PC-9 (cell line): Measurements from ENCODE around the gene LRIG2.

Experiments
- EZH2 ChIP-seq: fragments of 200-600 bp; sonication (generic); IDR thresholded peaks from 2 replicates; pipeline ENCODE4 v1.8.0; 2017; ENCODE audit warnings: antibody characterized with exemption, low read depth
- TF ChIP-seq, protein P1 (sequence below): fragments of 200-600 bp; sonication (generic); conservative IDR thresholded peaks from 2 replicates; pipeline ENCODE4 v1.6.1; 2017; ENCODE audit warnings: mixed run types, antibody characterized with exemption, mild to moderate bottlenecking, moderate library complexity

DNA sequence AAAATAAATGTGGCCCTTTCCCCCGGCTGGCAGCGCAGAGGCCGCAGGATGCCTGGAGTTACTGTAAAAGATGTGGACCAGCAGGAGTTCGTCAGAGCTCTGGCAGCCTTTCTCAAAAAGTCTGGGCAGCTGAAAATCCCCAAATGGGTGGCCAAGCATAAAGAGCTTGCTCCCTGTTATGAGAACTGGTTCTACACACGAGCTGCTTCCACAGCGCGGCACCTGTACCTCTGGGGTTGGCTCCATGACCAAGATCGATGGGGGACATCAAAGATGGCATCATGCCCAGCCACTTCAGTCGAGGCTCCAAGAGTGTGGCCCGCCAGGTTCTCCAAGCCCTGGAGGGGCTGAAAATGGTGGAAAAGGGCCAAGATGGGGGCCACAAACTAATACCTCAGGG is 95.9 kb downstream of the LRIG2 start:
- TF ChIP-seq EZH2 = no peak
- TF ChIP-seq, protein P1, sequence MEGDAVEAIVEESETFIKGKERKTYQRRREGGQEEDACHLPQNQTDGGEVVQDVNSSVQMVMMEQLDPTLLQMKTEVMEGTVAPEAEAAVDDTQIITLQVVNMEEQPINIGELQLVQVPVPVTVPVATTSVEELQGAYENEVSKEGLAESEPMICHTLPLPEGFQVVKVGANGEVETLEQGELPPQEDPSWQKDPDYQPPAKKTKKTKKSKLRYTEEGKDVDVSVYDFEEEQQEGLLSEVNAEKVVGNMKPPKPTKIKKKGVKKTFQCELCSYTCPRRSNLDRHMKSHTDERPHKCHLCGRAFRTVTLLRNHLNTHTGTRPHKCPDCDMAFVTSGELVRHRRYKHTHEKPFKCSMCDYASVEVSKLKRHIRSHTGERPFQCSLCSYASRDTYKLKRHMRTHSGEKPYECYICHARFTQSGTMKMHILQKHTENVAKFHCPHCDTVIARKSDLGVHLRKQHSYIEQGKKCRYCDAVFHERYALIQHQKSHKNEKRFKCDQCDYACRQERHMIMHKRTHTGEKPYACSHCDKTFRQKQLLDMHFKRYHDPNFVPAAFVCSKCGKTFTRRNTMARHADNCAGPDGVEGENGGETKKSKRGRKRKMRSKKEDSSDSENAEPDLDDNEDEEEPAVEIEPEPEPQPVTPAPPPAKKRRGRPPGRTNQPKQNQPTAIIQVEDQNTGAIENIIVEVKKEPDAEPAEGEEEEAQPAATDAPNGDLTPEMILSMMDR = no peak
